ENCODE results near the gene CDH13. TPM values are rescaled to one million over a fixed set of nuclear protein-coding genes. Genes with fewer than 3 reads are reported as not detected.

The CDH13 gene
- polyA plus RNA-seq, 1 experiment: 113 TPM

DNA sequence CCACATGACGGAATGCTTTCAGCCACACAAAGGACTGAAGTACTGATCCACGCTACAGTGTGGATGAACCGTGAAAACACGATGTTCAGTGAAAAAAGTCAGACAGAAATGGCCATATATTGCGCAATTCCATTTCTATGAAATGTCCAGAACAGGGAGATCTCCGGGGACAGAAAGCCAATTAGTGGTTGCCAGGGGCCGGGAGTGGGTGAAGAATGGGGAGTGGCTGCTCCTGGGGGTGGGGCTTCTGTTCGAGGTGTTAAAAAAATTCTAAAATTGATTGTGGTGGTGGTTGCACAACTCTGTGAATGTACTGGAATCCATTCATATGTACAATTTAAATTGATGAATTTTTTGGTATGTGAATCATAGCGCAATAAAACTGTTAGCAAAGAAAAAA is 1026.2 kb downstream of the CDH13 start:
- no peak for DNase-seq (ENCODE audit: low read depth)
- H3K27me3 ChIP-seq (ENCODE audit: control insufficient read depth, insufficient read depth, low read length): no peaks in the 10 kb centered on the region
- no peak overlapping the region for H3K4me3 ChIP-seq (ENCODE audit: low read depth, low read length)
- TF ChIP-seq, protein P1, sequence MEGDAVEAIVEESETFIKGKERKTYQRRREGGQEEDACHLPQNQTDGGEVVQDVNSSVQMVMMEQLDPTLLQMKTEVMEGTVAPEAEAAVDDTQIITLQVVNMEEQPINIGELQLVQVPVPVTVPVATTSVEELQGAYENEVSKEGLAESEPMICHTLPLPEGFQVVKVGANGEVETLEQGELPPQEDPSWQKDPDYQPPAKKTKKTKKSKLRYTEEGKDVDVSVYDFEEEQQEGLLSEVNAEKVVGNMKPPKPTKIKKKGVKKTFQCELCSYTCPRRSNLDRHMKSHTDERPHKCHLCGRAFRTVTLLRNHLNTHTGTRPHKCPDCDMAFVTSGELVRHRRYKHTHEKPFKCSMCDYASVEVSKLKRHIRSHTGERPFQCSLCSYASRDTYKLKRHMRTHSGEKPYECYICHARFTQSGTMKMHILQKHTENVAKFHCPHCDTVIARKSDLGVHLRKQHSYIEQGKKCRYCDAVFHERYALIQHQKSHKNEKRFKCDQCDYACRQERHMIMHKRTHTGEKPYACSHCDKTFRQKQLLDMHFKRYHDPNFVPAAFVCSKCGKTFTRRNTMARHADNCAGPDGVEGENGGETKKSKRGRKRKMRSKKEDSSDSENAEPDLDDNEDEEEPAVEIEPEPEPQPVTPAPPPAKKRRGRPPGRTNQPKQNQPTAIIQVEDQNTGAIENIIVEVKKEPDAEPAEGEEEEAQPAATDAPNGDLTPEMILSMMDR (IDR thresholded peaks at IDR 0.05; ENCODE audit: insufficient read depth, low read depth, low read length): no peak
- ChIA-PET POLR2A (no interaction called here), CTCF (no interaction called here)
- H3K36me3 ChIP-seq (ENCODE audit: control insufficient read depth, insufficient read depth, low read length): no peaks in the 10 kb centered on the region

DNA sequence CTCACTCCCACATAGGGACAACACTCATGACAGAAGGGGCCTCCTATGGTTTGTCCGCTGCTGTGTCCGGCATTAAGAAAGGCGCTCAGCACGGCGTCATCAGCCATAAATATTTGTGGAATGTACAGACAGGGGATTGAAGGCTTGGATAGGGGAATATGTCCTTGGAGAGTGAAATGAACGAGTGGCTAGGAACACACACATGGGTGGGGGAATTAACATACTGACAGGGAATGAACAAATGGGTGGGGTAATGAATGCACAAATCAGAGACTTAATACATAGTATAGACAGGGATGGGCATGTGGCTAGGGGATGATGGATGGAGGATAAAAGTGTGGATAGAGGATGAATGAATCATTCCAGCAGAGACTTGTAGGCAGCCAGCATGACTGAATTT is 1027.0 kb downstream of the CDH13 start:
- TF ChIP-seq, protein P1 (IDR thresholded peaks at IDR 0.05; ENCODE audit: insufficient read depth, low read depth, low read length): no peak
- ChIA-PET CTCF (no interaction called here), POLR2A (no interaction called here)
- no peak for DNase-seq (ENCODE audit: low read depth)
- no peaks in the 10 kb centered on the region for H3K36me3 ChIP-seq (ENCODE audit: control insufficient read depth, insufficient read depth, low read length)
- no peak overlapping the region for H3K4me3 ChIP-seq (ENCODE audit: low read depth, low read length)
- H3K27me3 ChIP-seq (ENCODE audit: control insufficient read depth, insufficient read depth, low read length): no peaks in the 10 kb centered on the region

DNA sequence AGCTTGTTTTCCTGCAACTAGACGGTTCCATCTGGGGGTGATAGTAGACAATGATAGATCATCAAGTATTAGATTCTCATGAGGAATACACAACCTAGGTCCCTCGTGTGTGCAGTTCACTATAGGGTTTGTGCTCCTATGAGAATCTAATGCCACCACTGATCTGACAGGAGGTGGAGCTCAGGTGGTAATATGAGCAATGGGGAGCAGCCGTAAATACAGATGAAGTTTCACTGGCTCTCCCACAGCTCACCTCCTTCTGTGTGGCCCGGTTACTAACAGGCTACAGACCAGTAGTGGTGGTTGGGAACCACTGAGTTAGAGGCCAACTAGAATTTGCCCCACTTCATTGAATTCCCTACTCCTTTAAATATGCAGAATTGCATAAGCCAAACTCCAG is 1033.5 kb downstream of the CDH13 start:
- no peak for DNase-seq (ENCODE audit: low read depth)
- ChIA-PET CTCF (no interaction called here), POLR2A (no interaction called here)
- Histone ChIP-seq H3K36me3 (ENCODE audit: control insufficient read depth, insufficient read depth, low read length) (no peaks in the 10 kb centered on the region), H3K4me3 (ENCODE audit: low read depth, low read length) (no peak overlapping the region), H3K27me3 (ENCODE audit: control insufficient read depth, insufficient read depth, low read length) (no peaks in the 10 kb centered on the region)
- TF ChIP-seq, protein P1 (IDR thresholded peaks at IDR 0.05; ENCODE audit: insufficient read depth, low read depth, low read length): no peak

DNA sequence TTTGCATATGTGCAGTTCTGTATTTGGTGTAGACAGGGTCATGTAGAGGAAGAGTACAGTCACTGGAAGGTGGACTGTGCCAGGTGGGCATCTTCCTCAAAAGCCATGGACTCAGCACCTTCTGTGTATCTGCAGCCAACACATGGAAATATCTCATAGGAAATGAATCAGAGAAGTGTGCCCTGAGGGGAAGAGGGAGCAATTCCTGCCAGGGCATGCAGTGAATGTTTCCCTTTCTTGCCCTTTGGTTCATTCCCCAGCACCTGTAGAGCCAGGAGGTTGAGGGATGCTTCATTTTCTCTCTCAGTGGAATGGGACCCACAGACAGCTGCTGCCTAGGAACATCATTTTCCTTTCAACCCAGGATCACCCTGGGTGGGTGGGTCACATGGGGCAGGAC is 1034.9 kb downstream of the CDH13 start:
- no peak for DNase-seq (ENCODE audit: low read depth)
- POLR2A ChIA-PET: no interaction called here

DNA sequence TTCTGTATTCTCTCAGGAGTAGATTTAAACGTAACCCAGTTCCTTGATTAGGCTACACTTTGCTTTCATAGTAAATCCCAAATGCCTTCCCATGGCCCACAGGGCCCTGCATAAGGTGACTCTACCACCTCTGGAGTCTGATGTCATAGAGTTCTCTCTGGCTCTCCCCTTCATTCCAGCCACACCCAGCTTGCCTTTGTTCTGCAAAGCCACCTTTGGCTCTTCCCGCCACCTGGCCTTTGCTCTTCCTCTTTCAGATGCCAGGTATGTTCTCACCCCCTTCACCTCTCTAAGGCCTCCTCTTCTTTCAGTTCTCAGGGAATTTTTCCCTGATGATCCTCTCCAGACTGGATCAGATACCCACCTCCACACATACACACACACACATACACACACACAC is 1039.7 kb downstream of the CDH13 start:
- POLR2A ChIA-PET: no interaction called here
- DNase-seq (ENCODE audit: low read depth): no peak

More for the DNA sequence above, 1034.9 kb downstream of the CDH13 start:
- H3K27me3 ChIP-seq (ENCODE audit: control insufficient read depth, insufficient read depth, low read length): no peaks in the 10 kb centered on the region
- CTCF ChIA-PET: no interaction called here
- TF ChIP-seq, protein P1 (IDR thresholded peaks at IDR 0.05; ENCODE audit: insufficient read depth, low read depth, low read length): no peak
- H3K36me3 ChIP-seq (ENCODE audit: control insufficient read depth, insufficient read depth, low read length): no peaks in the 10 kb centered on the region
- H3K4me3 ChIP-seq (ENCODE audit: low read depth, low read length): no peak overlapping the region

More for the DNA sequence above, 1039.7 kb downstream of the CDH13 start:
- Histone ChIP-seq H3K36me3 (ENCODE audit: control insufficient read depth, insufficient read depth, low read length) (no peaks in the 10 kb centered on the region), H3K27me3 (ENCODE audit: control insufficient read depth, insufficient read depth, low read length) (no peaks in the 10 kb centered on the region), H3K4me3 (ENCODE audit: low read depth, low read length) (no peak overlapping the region)
- TF ChIP-seq, protein P1 (IDR thresholded peaks at IDR 0.05; ENCODE audit: insufficient read depth, low read depth, low read length): no peak
- CTCF ChIA-PET: no interaction called here
